DMS53 (cell line): Measurements from ENCODE around the gene PTBP3.

Source experiments
- DNase-seq: peaks from one replicate; lab custom pipeline; 2025; lab: John Stamatoyannopoulos, UW

Gene PTBP3

GRCh38 chr9:112360047-112360804, 26.8 kb upstream of the PTBP3 start:
- DNase-seq, result no peak

DNA sequence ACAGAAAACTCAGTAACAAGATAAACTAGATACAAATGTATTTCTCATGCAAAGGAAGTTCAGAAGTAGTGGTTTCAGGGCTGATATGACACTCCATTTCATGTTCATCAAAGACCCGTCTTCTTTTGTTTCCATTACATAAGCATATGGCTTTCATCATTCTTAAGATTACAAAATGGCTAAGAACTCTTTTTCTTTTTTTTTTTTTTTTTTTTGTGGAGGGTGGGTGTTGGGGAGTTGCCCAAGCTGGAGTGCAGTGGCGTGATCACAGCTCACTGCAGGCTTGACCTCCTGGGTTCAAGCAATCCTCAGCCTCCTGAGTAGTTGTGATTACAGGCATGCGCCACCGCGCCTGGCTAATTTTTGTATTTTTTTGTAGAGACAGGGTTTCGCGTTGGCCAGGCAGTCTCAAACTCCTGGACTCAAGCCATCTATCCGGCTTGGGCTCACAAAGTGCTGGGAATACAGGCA, 22.0 kb upstream of the PTBP3 start:
- DNase-seq, result no peak

- no peak for DNase-seq
Observed at GRCh38 chr9:112354081-112354743, 20.8 kb upstream of the PTBP3 start.

GRCh38 chr9:112352209-112352608, 18.8 kb upstream of the PTBP3 start:
- DNase-seq, result no peak

GRCh38 chr9:112351184-112351583, 17.8 kb upstream of the PTBP3 start:
- peak; percentile 32 for DNase-seq

GRCh38 chr9:112349008-112349333, 15.6 kb upstream of the PTBP3 start:
- DNase-seq, result peak; percentile 42

DNA sequence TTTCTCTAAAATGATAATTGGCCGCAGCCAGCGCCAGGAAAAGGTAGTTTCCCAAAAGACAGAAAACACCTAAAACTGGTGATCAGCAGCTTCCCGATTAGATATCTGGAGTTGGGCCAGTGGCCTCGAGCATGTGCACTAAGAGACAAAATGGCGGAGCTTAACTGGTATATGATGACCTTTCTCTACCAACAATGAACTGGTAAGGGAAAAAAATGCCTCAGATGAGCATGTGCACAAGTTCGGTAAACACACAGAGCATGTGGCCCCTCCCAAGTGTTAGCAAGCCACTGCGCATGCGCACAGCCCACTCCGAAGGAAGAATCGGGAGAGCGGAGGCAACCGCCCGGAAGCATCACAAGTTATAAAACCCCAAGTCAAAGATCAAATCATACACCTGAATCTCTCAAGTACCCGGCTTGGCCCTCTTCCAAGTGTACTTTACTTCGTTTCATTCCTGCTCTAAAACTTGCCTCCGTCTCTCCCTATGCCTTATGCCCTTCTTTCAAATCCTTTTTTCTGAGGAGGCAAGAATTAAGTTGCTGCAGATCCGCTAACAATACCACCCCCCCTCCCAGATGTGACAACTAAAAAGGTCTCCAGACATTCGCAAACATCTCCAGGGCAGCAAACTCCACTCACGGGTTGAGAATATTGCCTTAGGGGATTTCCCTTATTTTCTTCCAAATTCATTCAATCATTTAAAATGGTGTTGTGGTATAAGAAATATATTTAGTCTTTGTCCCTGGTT, 15.0 kb upstream of the PTBP3 start:
- DNase-seq, result peak; percentile 94

DNA sequence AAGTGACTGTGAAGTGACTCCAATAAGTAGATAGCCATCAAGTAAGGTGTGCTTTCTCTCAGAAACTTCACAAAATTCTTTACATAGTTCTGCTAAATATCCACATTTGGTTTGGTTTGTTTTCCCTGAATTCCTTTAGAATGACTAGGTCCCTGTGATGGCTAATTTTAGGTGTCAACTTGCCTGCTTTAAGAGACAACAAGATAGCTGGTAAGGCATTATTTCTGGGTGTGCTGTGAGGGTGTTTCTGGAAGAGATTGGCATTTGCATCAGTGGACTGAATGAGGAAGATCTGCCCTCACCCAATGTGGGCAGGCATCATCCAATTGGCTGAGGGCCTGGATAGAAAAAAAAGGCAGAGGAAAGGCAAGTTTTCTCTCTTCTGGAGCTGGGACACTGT, 8.3 kb upstream of the PTBP3 start:
- no peak for DNase-seq

DNA sequence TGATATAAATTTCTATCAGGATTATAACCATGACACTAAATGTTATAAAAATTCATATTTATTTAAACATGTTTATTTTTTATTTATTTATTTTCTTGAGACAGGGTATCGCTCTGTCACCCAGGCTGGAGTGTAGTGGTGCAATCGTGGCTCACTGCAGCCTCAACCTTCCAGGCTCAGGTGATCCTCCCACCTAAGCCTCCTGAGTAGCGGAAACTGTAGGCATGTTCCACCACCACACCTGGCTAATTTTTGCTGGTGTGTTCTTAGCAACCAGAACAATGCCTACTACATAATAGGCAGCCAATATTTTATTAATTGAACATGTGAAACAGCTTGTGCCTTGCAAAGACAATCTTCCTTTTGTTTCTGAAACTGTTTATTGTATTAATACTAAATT, 6.5 kb upstream of the PTBP3 start:
- DNase-seq, result no peak

GRCh38 chr9:112338561-112338960, 5.1 kb upstream of the PTBP3 start:
- DNase-seq, result peak; percentile 41

- DNase-seq, result no peak
Observed at GRCh38 chr9:112337547-112337946, 4.1 kb upstream of the PTBP3 start.

- DNase-seq, result peak; percentile 63
Observed at GRCh38 chr9:112334432-112334841, 1.0 kb upstream of the PTBP3 start.

- peak; percentile 97 for DNase-seq
Observed at GRCh38 chr9:112333639-112334431, 416 bp upstream of the PTBP3 start.

DNA sequence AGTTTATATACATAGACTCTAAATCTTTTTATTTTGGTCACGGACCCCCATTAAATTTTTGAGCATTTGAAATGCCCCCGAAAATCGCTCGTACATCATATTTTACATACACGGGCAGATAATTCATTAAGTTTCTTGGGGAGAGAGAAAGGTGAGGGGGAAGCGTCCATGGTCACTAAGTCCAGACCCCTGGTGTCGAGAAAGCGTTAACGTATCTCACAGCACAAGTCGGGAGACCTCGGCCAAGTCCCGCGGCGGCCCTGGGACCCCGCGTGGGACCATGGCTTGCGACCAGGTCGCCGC, 794 bp downstream of the PTBP3 start:
- DNase-seq, result no peak

DNA sequence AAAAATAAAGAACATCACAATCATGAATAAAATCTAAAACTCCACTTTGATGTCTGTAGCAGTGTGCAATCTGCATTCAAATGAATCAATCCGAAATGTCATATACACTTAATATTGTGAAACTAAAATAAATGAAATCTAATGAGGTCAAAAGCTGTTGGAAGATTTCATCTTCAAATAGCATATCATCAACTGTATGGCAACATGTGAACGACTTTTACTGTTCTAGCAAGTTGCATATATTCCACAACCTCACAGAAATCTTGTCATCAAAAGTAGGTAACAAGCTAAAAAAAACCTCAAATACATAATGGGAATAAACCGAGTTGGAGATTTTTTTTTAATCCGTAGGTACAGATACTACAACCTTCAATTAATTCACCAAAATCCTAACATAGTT, 1.2 kb downstream of the PTBP3 start:
- DNase-seq, result peak; percentile 16

DNA sequence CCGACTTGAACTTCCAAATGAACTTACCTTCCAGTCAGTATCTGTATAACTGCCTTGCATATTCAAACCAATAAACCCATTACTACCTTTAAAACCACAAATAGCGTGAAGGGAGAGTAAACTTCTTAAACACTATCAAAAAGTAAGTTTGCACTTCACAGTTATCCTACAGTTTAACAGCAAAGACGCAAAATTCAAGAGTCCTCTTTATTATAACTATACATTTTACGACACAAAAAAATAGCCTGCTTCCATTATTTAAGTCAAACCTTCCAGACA, 1.8 kb downstream of the PTBP3 start:
- no peak for DNase-seq

DNA sequence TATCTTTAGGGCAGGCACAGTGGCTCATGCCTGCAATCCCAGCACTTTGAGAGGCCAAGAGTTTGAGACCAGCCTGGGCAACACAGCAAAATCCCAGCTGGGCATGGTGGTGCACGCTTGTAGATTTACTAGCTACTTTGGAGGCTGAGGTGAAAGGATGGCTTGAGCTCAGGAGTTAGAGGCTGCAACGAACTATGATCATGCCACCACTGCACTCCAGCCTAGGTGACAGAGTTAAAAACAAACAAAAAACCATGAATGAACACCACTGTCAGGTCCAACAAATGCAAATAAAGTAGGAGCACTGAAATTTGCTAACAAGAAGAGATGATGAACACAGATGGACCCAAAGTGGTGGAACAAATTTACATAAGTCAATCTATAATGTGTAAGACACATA, 4.9 kb downstream of the PTBP3 start:
- DNase-seq, result no peak

DNA sequence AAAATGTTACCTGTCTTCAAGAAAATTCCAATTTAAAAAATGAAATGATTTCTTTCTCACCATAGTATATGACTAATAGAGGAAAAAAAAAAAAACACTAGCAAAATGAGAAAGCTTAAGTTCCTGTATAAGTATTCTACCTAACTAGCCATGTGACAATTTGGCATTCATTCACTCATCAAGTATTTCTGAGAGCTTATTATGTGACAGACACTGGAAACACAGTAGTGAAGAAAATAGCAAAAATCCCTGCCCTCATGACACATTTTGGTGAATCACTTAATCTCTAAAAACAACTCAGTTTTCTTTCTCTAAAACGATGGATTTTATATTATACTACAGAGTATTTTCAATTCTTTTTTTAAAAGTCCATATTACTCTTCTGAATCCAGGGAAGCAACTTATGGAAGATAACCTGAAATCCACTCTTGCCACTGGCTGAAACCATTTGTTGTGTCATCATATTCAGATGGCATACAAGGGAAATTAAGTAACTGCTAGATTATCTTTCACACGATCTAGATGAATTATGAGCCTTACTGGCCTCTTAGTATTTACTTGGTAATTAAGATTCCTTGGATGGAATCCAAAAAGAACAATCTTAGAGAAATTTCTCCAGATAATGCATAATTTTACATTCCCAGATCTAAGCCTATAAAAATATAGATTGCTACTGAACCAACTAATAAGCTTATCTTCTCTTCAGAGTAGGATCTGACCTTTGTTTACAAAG, 5.5 kb downstream of the PTBP3 start:
- no peak for DNase-seq

DNA sequence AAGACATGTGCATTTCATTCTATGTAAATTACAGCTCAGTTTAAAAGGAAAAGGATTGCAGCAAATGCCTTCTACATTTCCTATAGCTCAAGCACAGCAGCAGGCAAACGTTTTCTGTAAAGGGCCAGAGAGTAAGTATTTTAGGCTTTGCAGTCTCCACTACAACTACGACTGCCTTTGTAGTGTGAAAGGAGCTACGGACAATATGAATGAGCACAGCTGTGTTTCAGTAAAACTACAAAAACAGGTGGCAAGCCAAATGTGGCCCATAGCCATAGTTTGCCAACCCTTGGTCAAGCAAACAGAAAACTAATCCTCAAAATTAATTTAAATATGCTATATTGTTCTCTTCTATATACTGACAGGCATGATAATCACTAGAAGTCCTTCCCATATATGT, 7.2 kb downstream of the PTBP3 start:
- DNase-seq, result no peak

GRCh38 chr9:112325600-112325999, 7.8 kb downstream of the PTBP3 start:
- DNase-seq, result no peak

DNA sequence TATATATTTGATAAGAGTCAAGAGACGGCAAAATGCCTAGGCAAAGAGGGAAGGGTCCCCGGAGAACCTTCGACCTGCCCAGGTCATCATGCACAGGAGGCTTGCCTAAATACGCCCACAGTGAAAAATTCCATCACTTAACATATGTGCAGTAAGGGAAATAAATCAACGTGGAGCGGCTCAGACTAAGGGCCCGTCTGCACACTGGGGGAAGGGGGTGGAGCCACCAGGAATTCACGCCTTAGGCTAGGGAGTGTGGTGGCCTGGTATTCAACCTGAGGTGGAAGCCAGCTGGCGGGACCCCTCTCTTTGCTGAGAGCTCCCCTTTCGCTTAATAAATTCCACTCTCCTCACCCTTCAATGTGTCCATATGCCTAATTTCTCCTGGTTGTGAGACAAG, 8.3 kb downstream of the PTBP3 start:
- DNase-seq, result no peak

DNA sequence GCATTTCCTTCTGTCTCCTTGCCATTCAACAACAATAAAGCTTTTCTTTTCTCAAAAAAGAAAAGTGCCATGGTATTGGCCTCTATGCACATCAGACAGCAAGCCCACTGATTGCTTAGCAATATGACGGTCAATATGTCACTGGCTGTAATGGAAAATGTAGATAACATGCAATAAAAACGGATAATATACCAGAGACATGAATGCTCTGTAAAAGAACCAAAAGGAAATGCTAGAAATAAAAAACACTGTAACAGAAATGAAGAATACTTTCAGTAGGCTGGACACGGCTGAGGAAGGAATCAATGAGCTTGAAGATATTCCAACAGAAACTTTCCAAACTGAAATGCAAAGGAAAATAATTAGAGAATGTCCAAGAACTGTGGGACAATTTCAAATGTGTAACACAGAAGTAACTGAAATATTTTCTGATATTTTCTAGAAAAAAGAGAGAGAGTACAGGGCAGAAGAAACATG, 10.0 kb downstream of the PTBP3 start:
- DNase-seq, result no peak
